ENCODE results near the gene FXYD4.
A peak's percentile ranks its signal among the peaks of the same experiment; 100 is the strongest.
"Not testable (repeated sequence)": the region's sequence is repeated elsewhere in the genome, so short reads cannot be mapped to it uniquely, and the experiment has no call there.

Gene FXYD4

GRCh38 chr10:43336061-43336460, 35.4 kb upstream of the FXYD4 start:
- peak overlapping the region in 1 of 2 donors; percentile 16 for H3K4me3 ChIP-seq (ENCODE audit: low read length in 2 of 2)
- H3K79me1 ChIP-seq (ENCODE audit: low read depth, low read length), result no peaks in the 10 kb centered on the region
- peaks cover 0 to 20% (median 0%) of the 10 kb centered on the region in 3 experiments for H3K27me3 ChIP-seq (ENCODE audit: control insufficient read depth in 3 of 3, insufficient read depth in 3 of 3, low read depth in 1 of 3, low read length in 3 of 3)
- no peak overlapping the region for H2BK12ac ChIP-seq (ENCODE audit: low read length)
- no peak overlapping the region for H2AK5ac ChIP-seq (ENCODE audit: low read depth, low read length)
- H2BK5ac ChIP-seq (ENCODE audit: low read length), result no peak overlapping the region
- no peak overlapping the region for H3K27ac ChIP-seq (replicated peaks; ENCODE audit: low read length)
- peaks cover 0 to 11% of the 10 kb centered on the region in 2 donors for H3K4me1 ChIP-seq (ENCODE audit: control insufficient read depth in 2 of 2, insufficient read depth in 1 of 2, low read depth in 1 of 2, low read length in 2 of 2)
- H3K23ac ChIP-seq (ENCODE audit: low read depth, low read length, poor library complexity), result no peak overlapping the region
- H3K4ac ChIP-seq (ENCODE audit: low read length), result no peak overlapping the region
- no peaks in the 10 kb centered on the region for H3K9me3 ChIP-seq (replicated peaks in 1 of 2; ENCODE audit: control insufficient read depth in 2 of 2, insufficient read depth in 1 of 2, low read depth in 1 of 2, low read length in 2 of 2)
- no peak overlapping the region for H3K4me2 ChIP-seq (ENCODE audit: insufficient read depth, low read length, poor library complexity, severe bottlenecking)
- peak overlapping the region; percentile 5 for H3K18ac ChIP-seq (ENCODE audit: low read length)
- H4K91ac ChIP-seq (ENCODE audit: low read depth, low read length, poor library complexity), result no peak overlapping the region
- no peak overlapping the region for H3K9ac ChIP-seq (ENCODE audit: low read depth, low read length, poor library complexity)
- H4K8ac ChIP-seq (ENCODE audit: low read depth, low read length), result no peak overlapping the region
- H2BK15ac ChIP-seq (ENCODE audit: low read length), result peak overlapping the region; percentile 40
- H2AFZ ChIP-seq (ENCODE audit: low read length), result no peak overlapping the region
- no peak overlapping the region for H3K14ac ChIP-seq (ENCODE audit: low read length)
- no peak for DNase-seq (ENCODE audit: low spot score)
- no peaks in the 10 kb centered on the region for H3K36me3 ChIP-seq (replicated peaks in 1 of 2; ENCODE audit: control insufficient read depth in 2 of 2, insufficient read depth in 2 of 2, low read length in 2 of 2)
- H2BK120ac ChIP-seq (ENCODE audit: low read depth, low read length), result no peak overlapping the region
- no CpG with 5 or more reads among the region's 3 CpGs for whole genome bisulfite sequencing, 2 donors (ENCODE audit: extremely low coverage in 2 of 2, insufficient read length in 2 of 2, insufficient replicate concordance in 1 of 2)

DNA sequence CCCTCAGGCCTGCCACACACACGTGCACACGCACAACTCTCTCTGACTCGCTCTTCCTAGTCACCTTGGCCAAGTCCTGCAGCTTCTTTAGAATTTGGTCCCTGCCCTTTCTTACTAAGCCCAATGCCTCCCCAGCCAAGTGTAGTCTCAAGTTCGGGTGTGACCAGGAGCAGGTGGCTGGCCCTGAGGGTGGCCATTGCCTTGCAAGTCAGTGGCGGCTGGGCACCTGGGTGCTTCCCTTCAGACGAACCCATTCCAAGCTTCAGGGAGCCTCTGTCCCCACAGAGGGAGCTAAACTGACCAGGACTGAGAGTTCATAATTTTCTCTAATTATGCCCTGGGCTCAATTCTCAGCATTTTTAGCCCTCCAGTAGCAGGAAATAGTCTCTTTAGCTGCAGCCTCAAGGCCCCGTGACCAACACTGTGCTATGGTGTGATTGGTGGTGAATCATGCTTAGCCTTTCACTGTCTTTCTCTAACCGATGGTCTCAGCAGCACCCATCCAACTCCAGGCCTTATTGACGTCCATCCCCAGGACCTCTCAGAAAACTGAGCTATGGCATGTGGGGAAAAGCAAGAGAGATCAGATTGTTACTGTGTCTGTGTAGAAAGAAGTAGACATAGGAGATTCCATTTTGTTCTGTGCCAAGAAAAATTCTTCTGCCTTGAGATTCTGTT, 34.7 kb upstream of the FXYD4 start:
- no peak overlapping the region for H3K27ac ChIP-seq (replicated peaks; ENCODE audit: low read length)
- peaks cover 0 to 20% (median 0%) of the 10 kb centered on the region in 3 experiments for H3K27me3 ChIP-seq (ENCODE audit: control insufficient read depth in 3 of 3, insufficient read depth in 3 of 3, low read depth in 1 of 3, low read length in 3 of 3)
- H2BK120ac ChIP-seq (ENCODE audit: low read depth, low read length), result no peak overlapping the region
- no peaks in the 10 kb centered on the region for H3K9me3 ChIP-seq (replicated peaks in 1 of 2; ENCODE audit: control insufficient read depth in 2 of 2, insufficient read depth in 1 of 2, low read depth in 1 of 2, low read length in 2 of 2)
- peaks cover 0 to 11% of the 10 kb centered on the region in 2 donors for H3K4me1 ChIP-seq (ENCODE audit: control insufficient read depth in 2 of 2, insufficient read depth in 1 of 2, low read depth in 1 of 2, low read length in 2 of 2)
- no peak overlapping the region for H3K9ac ChIP-seq (ENCODE audit: low read depth, low read length, poor library complexity)
- no peak overlapping the region for H2BK12ac ChIP-seq (ENCODE audit: low read length)
- H2AFZ ChIP-seq (ENCODE audit: low read length), result no peak overlapping the region
- no CpG with 5 or more reads among the region's 9 CpGs for WGBS, 2 donors (ENCODE audit: extremely low coverage in 2 of 2, insufficient read length in 2 of 2, insufficient replicate concordance in 1 of 2)
- no peak overlapping the region for H4K91ac ChIP-seq (ENCODE audit: low read depth, low read length, poor library complexity)
- H2BK15ac ChIP-seq (ENCODE audit: low read length), result peak overlapping the region; percentile 92
- H4K8ac ChIP-seq (ENCODE audit: low read depth, low read length), result no peak overlapping the region
- no peak overlapping the region for H3K4me3 ChIP-seq (ENCODE audit: low read length in 2 of 2)
- peak overlapping the region; percentile 6 for H3K18ac ChIP-seq (ENCODE audit: low read length)
- H3K14ac ChIP-seq (ENCODE audit: low read length), result no peak overlapping the region
- no peaks in the 10 kb centered on the region for H3K79me1 ChIP-seq (ENCODE audit: low read depth, low read length)
- H3K23ac ChIP-seq (ENCODE audit: low read depth, low read length, poor library complexity), result no peak overlapping the region
- H2BK5ac ChIP-seq (ENCODE audit: low read length), result no peak overlapping the region
- no peak overlapping the region for H3K4me2 ChIP-seq (ENCODE audit: insufficient read depth, low read length, poor library complexity, severe bottlenecking)
- H2AK5ac ChIP-seq (ENCODE audit: low read depth, low read length), result peak overlapping the region; percentile 1
- no peak for DNase-seq (ENCODE audit: low spot score)
- H3K4ac ChIP-seq (ENCODE audit: low read length), result no peak overlapping the region
- H3K36me3 ChIP-seq (replicated peaks in 1 of 2; ENCODE audit: control insufficient read depth in 2 of 2, insufficient read depth in 2 of 2, low read length in 2 of 2), result no peaks in the 10 kb centered on the region

- not testable (repeated sequence) for H3K4ac ChIP-seq (ENCODE audit: low read length); H2BK120ac ChIP-seq (ENCODE audit: low read depth, low read length); H2AFZ ChIP-seq (ENCODE audit: low read length); H2BK15ac ChIP-seq (ENCODE audit: low read length); H3K9me3 ChIP-seq (replicated peaks in 1 of 2; ENCODE audit: control insufficient read depth in 2 of 2, insufficient read depth in 1 of 2, low read depth in 1 of 2, low read length in 2 of 2); H2BK12ac ChIP-seq (ENCODE audit: low read length); H3K23ac ChIP-seq (ENCODE audit: low read depth, low read length, poor library complexity); H3K4me3 ChIP-seq (ENCODE audit: low read length in 2 of 2); H3K27ac ChIP-seq (replicated peaks; ENCODE audit: low read length); H3K18ac ChIP-seq (ENCODE audit: low read length); DNase-seq (ENCODE audit: low spot score); H4K91ac ChIP-seq (ENCODE audit: low read depth, low read length, poor library complexity); H3K36me3 ChIP-seq (replicated peaks in 1 of 2; ENCODE audit: control insufficient read depth in 2 of 2, insufficient read depth in 2 of 2, low read length in 2 of 2); H2AK5ac ChIP-seq (ENCODE audit: low read depth, low read length); H3K4me2 ChIP-seq (ENCODE audit: insufficient read depth, low read length, poor library complexity, severe bottlenecking); H4K8ac ChIP-seq (ENCODE audit: low read depth, low read length); H3K79me1 ChIP-seq (ENCODE audit: low read depth, low read length); H3K9ac ChIP-seq (ENCODE audit: low read depth, low read length, poor library complexity); H2BK5ac ChIP-seq (ENCODE audit: low read length); H3K14ac ChIP-seq (ENCODE audit: low read length)
- Histone ChIP-seq H3K27me3 (ENCODE audit: control insufficient read depth in 3 of 3, insufficient read depth in 3 of 3, low read depth in 1 of 3, low read length in 3 of 3) (peaks cover 0 to 20% (median 0%) of the 10 kb centered on the region in 3 experiments), H3K4me1 (ENCODE audit: control insufficient read depth in 2 of 2, insufficient read depth in 1 of 2, low read depth in 1 of 2, low read length in 2 of 2) (peaks cover 0 to 11% of the 10 kb centered on the region in 2 donors)
- WGBS, 2 donors (ENCODE audit: extremely low coverage in 2 of 2, insufficient read length in 2 of 2, insufficient replicate concordance in 1 of 2), result no CpG with 5 or more reads among the region's 9 CpGs
Measured at GRCh38 chr10:43337536-43337935, 33.9 kb upstream of the FXYD4 start.

DNA sequence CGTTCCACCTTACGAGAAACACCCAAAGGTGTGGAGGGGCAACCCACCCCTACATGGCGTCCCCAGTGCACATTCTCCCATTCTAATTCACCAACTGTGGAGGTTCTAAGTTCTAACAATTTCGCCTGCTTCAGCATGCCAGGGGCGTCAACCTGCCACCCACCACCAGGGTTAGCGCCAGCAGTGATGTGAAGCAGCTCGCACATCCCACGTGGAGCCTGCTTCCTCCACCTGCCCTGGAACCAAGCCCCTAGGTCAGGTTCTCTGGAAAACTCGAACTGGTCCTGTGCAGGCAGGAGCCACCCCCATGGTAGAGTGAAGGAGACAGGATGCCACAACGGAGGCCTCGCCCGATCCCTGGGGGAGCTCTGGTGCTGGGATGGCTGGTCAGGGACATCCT, 33.3 kb upstream of the FXYD4 start:
- Histone ChIP-seq H3K18ac (ENCODE audit: low read length) (peak overlapping the region; percentile 94), H3K79me1 (ENCODE audit: low read depth, low read length) (no peaks in the 10 kb centered on the region), H2BK5ac (ENCODE audit: low read length) (no peak overlapping the region), H3K27ac (replicated peaks; ENCODE audit: low read length) (no peak overlapping the region), H3K36me3 (replicated peaks in 1 of 2; ENCODE audit: control insufficient read depth in 2 of 2, insufficient read depth in 2 of 2, low read length in 2 of 2) (no peaks in the 10 kb centered on the region), H3K27me3 (ENCODE audit: control insufficient read depth in 3 of 3, insufficient read depth in 3 of 3, low read depth in 1 of 3, low read length in 3 of 3) (peaks cover 0 to 20% (median 0%) of the 10 kb centered on the region in 3 experiments), H4K91ac (ENCODE audit: low read depth, low read length, poor library complexity) (no peak overlapping the region), H2BK120ac (ENCODE audit: low read depth, low read length) (no peak overlapping the region), H3K9me3 (replicated peaks in 1 of 2; ENCODE audit: control insufficient read depth in 2 of 2, insufficient read depth in 1 of 2, low read depth in 1 of 2, low read length in 2 of 2) (no peaks in the 10 kb centered on the region), H2BK15ac (ENCODE audit: low read length) (peak overlapping the region; percentile 71), H2AK5ac (ENCODE audit: low read depth, low read length) (peak overlapping the region; percentile 79), H3K9ac (ENCODE audit: low read depth, low read length, poor library complexity) (no peak overlapping the region), H3K23ac (ENCODE audit: low read depth, low read length, poor library complexity) (peak overlapping the region; percentile 25), H3K4me3 (ENCODE audit: low read length in 2 of 2) (no peak overlapping the region), H2AFZ (ENCODE audit: low read length) (no peak overlapping the region), H3K4ac (ENCODE audit: low read length) (peak overlapping the region; percentile 78), H3K4me2 (ENCODE audit: insufficient read depth, low read length, poor library complexity, severe bottlenecking) (no peak overlapping the region), H2BK12ac (ENCODE audit: low read length) (peak overlapping the region; percentile 93), H3K14ac (ENCODE audit: low read length) (no peak overlapping the region), H4K8ac (ENCODE audit: low read depth, low read length) (no peak overlapping the region), H3K4me1 (ENCODE audit: control insufficient read depth in 2 of 2, insufficient read depth in 1 of 2, low read depth in 1 of 2, low read length in 2 of 2) (peaks cover 0 to 11% of the 10 kb centered on the region in 2 donors)
- no CpG with 5 or more reads among the region's 12 CpGs for WGBS, 2 donors (ENCODE audit: extremely low coverage in 2 of 2, insufficient read length in 2 of 2, insufficient replicate concordance in 1 of 2)
- DNase-seq (ENCODE audit: low spot score), result no peak
